ENCODE data around the gene LYZL2. TPM values are rescaled to one million over a fixed set of nuclear protein-coding genes. Genes with fewer than 3 reads are reported as not detected.

The LYZL2 gene
- total RNA-seq, 1 donor from 2014 or later = not detected

DNA sequence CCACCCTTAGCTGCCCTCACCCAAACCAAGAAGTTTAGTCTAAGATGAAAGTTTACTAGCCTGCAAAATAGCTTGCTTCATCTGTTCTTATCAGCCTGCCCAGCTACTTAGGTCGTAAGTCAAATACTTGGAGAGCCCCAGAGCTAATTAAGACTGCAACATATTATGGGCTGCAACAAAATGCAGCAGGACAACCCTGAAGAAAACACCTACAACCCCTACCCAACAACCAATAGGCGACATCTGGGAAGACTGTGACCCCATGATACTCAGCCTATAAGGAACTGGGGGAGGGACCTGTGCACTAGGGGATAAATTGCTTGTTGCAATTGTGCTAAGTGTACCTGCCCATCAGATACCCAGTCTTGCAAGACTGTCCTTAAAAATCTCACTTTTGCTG lies 64.1 kb downstream of the LYZL2 start:
- H3K36me3 Mint-ChIP-seq (ENCODE audit: insufficient read depth) = no peaks in the 10 kb centered on the region
- peaks cover 12% of the 10 kb centered on the region for H3K9me3 Mint-ChIP-seq (ENCODE audit: low read depth)
- no peaks in the 10 kb centered on the region for H3K27me3 Mint-ChIP-seq
- TF ChIP-seq, protein P1, sequence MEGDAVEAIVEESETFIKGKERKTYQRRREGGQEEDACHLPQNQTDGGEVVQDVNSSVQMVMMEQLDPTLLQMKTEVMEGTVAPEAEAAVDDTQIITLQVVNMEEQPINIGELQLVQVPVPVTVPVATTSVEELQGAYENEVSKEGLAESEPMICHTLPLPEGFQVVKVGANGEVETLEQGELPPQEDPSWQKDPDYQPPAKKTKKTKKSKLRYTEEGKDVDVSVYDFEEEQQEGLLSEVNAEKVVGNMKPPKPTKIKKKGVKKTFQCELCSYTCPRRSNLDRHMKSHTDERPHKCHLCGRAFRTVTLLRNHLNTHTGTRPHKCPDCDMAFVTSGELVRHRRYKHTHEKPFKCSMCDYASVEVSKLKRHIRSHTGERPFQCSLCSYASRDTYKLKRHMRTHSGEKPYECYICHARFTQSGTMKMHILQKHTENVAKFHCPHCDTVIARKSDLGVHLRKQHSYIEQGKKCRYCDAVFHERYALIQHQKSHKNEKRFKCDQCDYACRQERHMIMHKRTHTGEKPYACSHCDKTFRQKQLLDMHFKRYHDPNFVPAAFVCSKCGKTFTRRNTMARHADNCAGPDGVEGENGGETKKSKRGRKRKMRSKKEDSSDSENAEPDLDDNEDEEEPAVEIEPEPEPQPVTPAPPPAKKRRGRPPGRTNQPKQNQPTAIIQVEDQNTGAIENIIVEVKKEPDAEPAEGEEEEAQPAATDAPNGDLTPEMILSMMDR (IDR thresholded peaks at IDR 0.05; ENCODE audit: unreplicated experiment) = no peak
- DNase-seq (ENCODE audit: low spot score, unreplicated experiment) = no peak
- H3K4me3 Mint-ChIP-seq (ENCODE audit: low read depth) = no peak overlapping the region
- H3K4me1 Mint-ChIP-seq (ENCODE audit: low read depth) = no peaks in the 10 kb centered on the region
- no peak overlapping the region for H3K27ac Mint-ChIP-seq

DNA sequence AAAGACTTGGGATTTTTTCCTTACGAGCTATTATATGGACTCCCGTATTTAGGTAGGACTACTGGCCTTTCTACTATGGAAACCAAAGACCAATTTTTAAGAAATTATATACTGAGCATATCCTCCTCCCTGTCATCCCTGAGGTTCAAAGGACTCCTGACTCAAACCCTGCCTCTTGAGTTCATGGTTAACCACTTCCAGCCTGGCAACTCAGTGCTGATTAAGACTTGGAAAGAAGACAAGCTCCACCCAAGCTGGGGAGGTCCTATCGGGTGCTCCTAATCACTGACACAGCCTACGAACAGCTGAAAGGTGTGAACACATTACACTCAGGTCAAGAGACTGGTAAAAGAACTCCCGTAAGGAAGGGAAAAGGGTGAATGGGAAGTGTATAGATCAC lies 66.8 kb downstream of the LYZL2 start:
- Mint-ChIP-seq H3K27ac (no peak overlapping the region), H3K27me3 (no peaks in the 10 kb centered on the region), H3K36me3 (ENCODE audit: insufficient read depth) (no peaks in the 10 kb centered on the region), H3K9me3 (ENCODE audit: low read depth) (peaks cover 5% of the 10 kb centered on the region), H3K4me1 (ENCODE audit: low read depth) (peaks cover 6% of the 10 kb centered on the region), H3K4me3 (ENCODE audit: low read depth) (no peak overlapping the region)
- TF ChIP-seq, protein P1 (IDR thresholded peaks at IDR 0.05; ENCODE audit: unreplicated experiment) = no peak
- no peak for DNase-seq (ENCODE audit: low spot score, unreplicated experiment)

Other genes starting within 250 kb of the LYZL2 start
- 15.0 and 16.8 TPM in 2 replicates for gene MAP3K8, start 195.6 kb downstream of the LYZL2 start, total RNA-seq

All from progenitor cell of endocrine pancreas (in vitro differentiated cells).